ENCODE results near the gene C19orf67.

- no peak for TF ChIP-seq CTCF (conservative IDR thresholded peaks at IDR 0.05; ENCODE audit: low read depth, low read length)
- TF ChIP-seq EZH2phosphoT487 (IDR thresholded peaks at IDR 0.05; ENCODE audit: borderline replicate concordance, low read length), result no peak
- TF ChIP-seq EZH2 (IDR thresholded peaks at IDR 0.05; ENCODE audit: low read length, unreplicated experiment), result no peak
Measured at GRCh38 chr19:14033946-14034345, 51.6 kb downstream of the C19orf67 start.
